ENCODE measurements around the gene SNPH.

SNPH gene

DNA sequence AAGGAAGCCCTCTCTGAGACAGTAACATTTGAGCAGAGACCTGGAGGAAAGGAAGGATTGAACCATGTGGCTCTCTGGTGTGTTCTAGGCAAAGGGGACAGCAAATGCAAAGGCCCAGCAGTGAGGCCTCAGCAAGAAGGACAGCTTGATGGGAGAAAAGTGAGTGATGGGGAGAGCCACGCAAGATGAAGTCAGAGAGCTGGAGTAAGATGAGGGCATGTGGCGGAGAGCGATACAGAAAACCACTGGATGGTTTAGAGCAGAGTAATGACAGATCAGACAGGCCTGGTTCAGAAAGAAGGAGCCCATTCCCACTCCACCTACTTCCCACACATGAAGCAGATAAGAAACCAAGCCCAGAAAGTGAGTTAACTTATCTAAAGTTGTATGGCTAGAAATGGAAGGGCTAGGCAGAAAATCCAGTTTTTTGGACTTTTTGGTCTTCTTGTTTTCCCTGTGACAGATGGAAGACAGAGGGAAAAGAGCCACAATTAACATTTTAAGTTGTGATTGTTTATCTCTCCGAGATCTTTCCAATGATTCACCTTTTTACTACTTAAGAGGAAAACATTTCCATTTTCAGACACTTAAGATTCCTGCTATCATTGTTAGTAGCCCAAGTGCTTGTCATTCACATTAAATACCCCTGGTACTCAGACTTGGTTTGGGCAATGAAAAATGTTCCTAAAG lies 723 bp upstream of the SNPH start:
- DNase-seq: no peak

DNA sequence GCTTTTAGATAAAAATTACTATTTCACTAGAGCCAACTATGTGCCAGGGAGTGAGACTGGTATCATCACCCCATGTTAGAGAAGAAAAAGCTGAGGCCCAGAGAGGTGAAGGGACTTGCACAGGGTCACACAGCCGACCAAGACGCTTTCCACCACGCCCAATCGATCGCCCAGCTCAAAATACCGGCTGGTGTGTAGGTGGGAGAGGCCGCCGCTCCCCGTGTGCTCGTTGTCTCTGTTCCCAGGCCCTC lies 253 bp upstream of the SNPH start:
- no peak for DNase-seq

DNA sequence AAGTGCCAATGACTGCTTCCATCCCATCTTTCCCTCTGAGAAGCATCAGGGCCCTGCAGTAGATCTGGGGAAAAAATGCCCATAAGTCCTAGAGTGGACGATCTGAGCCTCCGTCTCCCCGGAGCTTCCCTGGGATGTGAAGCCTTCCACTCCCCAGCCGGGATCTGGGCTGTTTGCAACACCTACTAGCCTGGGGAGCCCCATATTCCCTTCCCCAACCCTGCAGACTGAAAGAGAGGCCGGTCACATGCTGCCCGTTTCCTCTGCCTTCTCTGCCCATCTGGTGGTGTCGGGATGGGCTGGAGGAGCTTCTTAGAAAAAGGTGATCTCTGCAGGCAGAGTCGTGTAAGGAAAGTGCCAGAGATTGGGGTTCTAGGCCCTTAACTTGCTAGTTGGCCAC lies 1.1 kb downstream of the SNPH start:
- DNase-seq: no peak

GRCh38 chr20:1267809-1268374 lies 1.8 kb downstream of the SNPH start:
- no peak for DNase-seq

DNA sequence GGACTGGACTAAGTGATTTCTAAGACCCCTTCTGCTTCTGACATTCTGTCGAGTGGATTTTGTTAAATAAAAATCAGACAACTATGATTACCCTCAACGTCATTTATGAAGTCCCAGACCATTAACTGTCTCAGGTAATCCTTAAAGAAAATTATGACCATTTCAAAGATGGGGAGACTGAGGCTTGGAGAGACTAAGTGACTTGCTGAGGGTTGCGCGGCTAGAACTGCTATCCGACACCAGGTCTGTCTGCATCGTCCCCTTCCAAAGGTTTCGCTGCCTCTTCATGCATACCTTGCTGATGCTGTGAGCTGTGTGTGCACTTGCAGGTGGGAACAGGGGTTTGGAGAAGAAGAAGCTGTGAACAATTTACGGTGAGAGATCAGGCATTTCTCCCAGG lies 3.1 kb downstream of the SNPH start:
- DNase-seq: no peak

- no peak for DNase-seq
Measured at GRCh38 chr20:1269850-1270249, 3.8 kb downstream of the SNPH start.

GRCh38 chr20:1272368-1273100 lies 6.4 kb downstream of the SNPH start:
- no peak for DNase-seq

DNA sequence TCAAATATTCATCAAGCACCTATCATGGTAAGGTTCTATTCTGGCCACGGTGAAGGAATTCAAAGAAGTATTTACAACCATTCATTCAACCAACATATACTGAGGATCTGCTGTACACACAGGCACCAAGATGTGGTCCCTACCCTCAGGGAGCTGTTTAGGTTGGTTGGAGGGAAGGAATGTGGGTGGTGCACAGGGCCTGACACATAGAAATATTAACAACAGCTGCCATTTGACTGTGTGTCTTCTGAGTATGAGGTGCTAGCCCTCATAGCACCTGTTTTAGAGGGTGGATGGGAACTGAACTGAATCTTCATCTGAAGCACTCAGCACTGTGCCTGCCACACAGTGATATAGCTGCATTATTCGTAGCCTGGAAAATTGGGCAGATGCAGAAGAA lies 7.3 kb downstream of the SNPH start:
- DNase-seq: no peak

DNA sequence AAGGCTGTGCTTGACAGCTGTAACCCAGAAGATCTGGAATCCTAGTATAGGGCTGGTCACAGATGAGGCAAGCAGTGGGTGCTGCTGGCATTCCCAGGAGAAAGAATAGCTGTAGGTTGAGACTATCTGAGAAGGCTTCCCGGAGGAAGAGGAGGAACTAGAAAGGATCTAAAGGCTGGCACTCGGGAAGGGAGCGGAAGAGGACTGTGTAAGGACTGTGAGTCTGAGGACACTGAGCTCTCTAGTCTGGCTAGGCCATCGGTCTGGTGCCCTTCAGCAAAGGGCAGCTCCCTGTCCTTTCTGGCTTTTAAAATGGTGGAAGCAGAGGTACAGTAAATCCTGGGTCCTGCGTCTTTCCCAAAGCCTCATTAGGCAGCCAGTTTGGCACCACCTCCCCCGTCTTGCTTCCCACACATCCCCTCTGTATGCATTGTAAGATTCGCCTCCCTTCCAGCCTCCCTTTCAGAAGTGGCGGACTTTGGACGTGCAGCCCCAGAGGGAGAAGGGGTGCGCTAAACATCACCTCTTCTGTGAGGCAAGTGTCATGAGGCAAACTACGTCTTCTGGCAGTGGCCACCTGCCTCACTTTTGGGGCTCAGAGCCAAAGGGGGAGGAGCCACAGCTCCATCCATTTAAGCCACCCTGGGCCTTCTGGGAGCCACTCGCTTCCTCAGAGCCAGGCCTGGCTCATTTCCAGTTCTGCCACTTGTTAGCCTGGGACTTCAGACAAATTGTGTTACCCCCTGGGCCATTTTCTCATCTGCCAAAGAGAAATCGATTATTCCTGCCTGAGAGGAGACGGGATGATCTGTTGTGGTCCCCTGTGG lies 8.6 kb downstream of the SNPH start:
- DNase-seq: no peak

DNA sequence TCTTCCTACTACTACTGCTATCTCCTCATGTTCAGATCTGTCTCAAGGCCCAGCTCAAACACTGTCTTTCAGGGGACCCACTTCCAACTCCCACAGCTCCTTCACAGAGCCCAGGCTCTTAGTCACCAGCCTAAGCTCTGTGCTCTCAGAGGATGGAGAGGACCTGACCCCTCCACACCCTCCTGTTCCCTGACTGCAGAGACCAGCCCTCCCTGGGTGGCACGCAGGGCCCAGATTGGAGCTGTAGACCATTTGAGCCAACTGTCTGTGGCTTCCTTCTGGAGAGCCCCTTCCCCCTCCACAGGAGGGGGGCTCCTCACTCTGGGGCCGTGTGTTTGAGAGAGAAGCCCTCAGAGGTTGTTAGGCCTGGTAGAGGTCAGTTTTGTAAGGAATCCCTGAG lies 9.8 kb downstream of the SNPH start:
- no peak for DNase-seq

DNA sequence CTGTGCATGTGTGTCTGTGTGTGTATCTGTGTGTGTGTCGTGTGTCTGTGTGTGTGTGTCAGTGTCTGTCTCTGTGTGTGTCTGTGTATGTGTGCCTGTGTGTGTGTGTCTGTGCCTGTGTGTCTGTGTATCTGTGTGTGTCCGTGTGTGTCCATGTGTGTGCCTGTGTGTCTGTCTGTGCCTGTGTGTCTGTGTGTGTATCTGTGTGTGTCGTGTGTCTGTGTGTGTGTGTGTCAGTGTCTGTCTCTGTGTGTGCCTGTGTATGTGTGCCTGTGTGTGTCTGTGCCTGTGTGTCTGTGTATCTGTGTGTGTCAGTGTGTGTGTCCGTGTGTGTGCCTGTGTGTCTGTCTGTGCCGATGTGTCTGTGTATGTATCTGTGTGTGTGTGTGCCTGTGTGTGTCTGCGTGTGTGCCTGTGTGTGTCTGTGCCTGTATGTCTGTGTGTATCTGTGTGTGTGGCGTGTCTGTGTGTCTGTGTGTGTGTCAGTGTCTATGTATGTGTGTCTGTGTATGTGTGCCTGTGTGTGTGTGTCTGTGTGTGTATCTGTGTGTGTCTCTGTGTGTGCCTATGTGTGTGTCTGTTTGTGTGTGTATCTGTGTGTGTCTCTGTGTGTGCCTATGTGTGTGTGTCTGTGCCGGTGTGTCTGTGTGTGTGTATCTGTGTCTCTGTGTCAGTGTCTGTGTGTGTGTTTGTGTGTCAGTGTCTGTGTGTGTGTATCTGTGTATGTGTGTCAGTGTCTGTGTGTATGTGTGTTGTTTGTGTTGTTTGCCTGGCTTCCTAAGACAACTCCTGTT lies 11.6 kb downstream of the SNPH start:
- no peak for DNase-seq

- no peak for DNase-seq
Measured at GRCh38 chr20:1278993-1279392, 12.9 kb downstream of the SNPH start.

DNA sequence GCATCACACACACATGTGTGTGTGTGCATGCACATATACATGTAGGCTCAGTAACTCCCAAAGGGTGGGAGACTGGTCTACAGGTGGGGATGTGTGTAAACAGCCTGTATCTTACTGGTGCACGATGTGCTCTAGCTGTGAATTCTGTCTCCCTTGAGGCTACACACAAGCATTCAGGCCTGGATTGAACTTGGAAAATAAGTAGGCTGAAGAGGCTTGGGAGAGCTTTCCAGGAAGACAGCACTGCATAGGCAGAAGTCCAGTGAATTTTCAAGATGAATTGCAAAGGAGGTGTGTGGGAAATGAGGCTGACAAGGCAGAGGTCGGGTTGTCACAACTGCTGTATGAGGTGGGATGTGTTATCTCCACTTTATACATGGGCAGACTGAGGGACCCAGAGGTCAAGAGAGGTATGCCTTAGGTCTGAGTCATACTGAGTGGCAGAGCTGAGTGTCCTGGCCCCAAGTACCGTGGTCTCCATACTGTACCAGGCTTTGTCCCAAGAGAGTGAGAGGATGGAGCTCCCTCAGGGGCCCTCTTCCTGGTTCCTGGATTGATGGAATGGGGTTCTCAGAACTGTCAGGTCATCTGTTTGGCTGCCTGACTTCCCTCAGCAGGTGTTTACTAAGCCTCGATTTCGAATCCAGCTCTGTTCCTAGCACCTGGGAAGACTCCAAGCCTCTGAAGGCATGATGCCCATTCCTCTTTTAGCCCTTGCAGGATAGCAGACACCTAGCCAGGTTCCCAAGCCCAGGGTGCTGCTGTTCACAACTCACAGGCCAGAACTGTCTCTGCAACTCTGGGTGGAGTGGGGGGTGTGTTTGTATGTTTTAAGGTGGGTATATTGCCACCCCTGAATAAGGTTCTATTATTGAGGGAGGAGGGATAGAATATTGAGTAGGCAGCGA lies 14.4 kb downstream of the SNPH start:
- DNase-seq: no peak

- DNase-seq: no peak
Measured at GRCh38 chr20:1281279-1282057, 15.4 kb downstream of the SNPH start.

GRCh38 chr20:1282966-1283365 lies 16.9 kb downstream of the SNPH start:
- no peak for DNase-seq

GRCh38 chr20:1283522-1284510 lies 17.7 kb downstream of the SNPH start:
- DNase-seq: no peak

- DNase-seq: no peak
Measured at GRCh38 chr20:1286267-1287024, 20.4 kb downstream of the SNPH start.

- no peak for DNase-seq
Measured at GRCh38 chr20:1287306-1287705, 21.2 kb downstream of the SNPH start.
